Kidney glomerular epithelial cell (primary cell): Measurements from ENCODE around the gene CASTOR1.
"Not testable (repeated sequence)": the region's sequence is repeated elsewhere in the genome, so short reads cannot be mapped to it uniquely, and the experiment has no call there.

Experiments
- DNase-seq: peaks from one replicate; lab custom pipeline; 2025; lab: John Stamatoyannopoulos, UW

The CASTOR1 gene

GRCh38 chr22:30289141-30289979, at the start of gene CASTOR1:
Gene CASTOR1, minus strand, starts transcription at chr22:30289505. Its CDS starts 8 bp downstream, at chr22:30289497.
- DNase-seq, result peak; percentile 96

GRCh38 chr22:30338802-30339201, 49.5 kb upstream of the CASTOR1 start:
- no peak for DNase-seq

GRCh38 chr22:30338341-30338740, 49.0 kb upstream of the CASTOR1 start:
- not testable (repeated sequence) for DNase-seq

- DNase-seq, result no peak
Observed at GRCh38 chr22:30337461-30337778, 48.1 kb upstream of the CASTOR1 start.

DNA sequence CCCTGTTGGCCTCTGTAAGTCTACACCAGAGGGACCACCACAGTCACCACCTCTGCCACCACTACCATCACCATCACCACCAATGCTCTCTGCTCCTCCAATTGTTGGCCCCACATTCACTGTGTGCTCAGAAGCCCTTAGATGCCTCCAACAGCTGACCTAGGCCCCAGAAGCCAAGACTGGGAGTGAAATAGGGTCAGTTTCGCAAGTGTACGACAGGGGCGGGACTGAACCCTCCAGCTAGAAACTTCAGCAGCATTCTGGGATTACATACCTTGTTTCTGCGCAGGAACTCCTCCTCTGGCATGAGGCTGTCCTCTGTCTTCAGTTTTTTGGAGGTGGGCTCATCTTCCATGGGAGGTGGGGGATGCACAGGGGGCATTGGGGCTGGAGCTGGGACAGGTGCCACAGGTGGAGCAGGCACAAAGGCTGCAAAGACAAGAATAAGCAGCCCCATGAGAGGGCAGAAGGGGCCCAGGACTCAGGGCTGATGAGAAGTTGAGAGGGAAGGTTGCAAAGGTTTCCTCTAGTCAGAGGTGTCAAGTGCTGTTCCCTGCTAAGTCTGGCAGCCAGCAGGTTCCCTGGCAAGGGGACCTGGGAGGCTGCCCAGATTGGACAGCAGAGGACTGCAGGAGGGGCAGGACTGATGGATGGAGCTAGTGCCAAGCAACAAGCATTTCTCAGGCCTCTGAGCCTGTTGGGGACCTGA, 47.6 kb upstream of the CASTOR1 start:
- DNase-seq, result no peak

DNA sequence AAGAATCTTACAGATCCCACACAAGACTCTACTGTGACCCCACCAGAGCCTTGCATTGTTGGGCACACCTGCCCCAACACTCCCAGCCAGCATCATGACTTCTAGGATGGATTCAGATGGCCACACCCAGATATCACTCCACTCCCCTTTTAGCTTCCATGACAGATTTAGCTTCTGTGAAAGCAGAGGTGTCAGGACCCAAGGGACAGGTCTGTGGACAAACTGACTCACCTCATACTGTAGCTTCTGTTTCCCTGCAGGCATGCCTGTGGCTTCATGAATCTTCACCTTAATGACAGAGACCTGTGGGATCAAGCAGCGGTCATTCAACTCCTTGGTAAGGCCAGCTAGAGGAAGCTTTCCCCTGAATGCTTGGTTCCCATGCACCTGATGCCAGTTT, 45.9 kb upstream of the CASTOR1 start:
- DNase-seq, result no peak

DNA sequence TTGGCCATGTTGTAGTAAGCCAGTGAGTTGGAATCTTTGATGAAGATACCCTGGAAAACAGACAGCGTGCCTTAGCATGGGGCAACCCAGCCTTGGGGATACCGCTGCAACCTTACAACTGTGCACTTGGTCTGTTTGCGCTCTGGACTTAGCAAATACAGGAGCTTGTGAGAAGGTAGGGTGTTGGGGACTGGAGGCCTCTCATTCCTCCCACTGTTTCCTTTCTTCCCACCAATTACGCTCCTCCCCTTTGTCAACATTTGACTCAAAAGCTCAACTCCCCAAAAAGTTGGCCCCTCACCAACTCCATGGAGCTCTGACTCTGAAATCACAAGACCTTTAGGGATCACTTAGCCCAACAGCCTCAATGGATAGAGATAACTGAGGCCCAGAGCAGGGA, 45.3 kb upstream of the CASTOR1 start:
- DNase-seq, result no peak

GRCh38 chr22:30333707-30334087, 44.4 kb upstream of the CASTOR1 start:
- DNase-seq, result no peak

- no peak for DNase-seq
Observed at GRCh38 chr22:30332994-30333706, 43.8 kb upstream of the CASTOR1 start.

- DNase-seq, result no peak
Observed at GRCh38 chr22:30332551-30332950, 43.2 kb upstream of the CASTOR1 start.

GRCh38 chr22:30328466-30329049, 39.3 kb upstream of the CASTOR1 start:
- no peak for DNase-seq

DNA sequence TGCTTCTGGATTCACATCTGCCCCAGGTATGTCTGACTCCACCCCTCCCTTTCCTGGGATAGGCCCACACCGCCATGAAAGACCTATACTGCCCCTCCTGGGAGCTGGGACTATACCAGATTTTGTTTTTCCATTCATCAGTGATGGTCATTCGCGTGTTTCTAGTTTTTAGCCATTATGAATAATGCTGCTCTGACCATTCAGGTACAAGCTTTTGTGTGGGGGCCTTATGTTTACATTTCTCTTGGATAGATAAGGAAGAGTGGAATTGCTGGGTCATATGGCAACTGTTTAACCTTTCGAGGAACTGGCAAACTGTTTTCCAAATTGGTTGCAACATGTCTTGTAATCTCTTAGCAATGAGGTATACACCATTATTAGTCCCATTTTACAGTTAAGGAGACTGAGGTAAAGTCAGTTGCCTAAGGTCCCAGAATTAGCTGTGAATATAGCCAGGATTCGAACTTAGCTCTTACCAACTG, 38.6 kb upstream of the CASTOR1 start:
- DNase-seq, result no peak

DNA sequence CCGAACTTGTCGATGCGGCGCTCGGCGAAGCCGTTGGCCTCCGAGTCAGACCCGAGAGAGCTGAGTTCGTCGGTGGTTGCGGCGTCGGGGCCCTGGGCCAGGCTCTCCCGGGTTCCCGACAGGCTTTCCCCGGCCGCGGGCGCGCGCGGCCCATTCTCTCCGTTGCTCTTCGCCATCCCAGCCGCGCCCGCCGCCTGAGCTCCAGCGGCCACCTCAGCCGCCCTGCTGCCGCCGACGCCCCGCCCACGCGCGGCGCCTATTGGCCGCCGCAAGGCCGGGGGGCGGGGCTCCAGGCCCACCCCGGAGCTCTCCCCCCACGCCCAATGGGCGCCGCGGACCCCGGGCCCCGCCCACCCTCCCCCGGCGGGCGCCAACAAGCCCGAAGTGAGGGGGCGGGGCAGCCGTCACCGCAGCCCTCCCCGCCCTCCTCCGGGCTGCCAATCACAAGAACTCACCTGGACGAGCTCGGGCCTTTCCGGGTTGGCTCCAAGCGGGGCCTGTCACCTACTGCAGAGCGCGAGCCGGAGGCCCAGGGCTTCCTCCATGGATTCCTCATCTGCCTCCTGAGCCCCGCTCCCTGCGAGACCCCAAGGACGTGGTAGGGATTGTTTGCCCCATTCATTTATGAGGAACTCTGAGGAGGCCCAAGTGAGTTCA, 37.5 kb upstream of the CASTOR1 start, which contains the start of gene TBC1D10A:
TBC1D10A (minus strand) TSS at position 236 of the 657 bp plus-strand sequence; CDS start at position 176, 60 bp downstream.
- DNase-seq, result peak; percentile 87

DNA sequence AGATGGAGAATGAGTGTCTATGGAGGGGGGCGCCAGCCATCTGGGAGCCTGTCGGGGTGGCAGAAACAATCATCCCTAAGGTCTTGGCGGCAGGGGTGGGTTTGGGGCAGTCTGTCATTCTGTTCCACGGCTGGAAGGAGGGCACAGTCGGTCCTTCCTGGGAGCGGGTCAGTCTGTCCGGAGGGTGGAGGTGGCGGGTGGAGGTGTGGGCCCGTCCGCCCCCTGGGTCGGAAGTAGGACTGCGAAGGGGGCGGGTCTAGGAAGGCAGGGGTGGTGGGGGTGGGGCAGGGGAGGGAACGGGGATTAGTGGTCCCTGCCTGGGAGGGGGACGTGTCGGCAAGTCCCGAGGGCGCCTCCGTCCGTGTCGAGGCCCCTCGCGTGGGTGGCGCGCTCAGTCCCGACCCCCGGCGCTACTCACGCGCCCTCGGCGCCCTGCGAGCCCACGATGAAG, 37.0 kb upstream of the CASTOR1 start:
- DNase-seq, result no peak

- no peak for DNase-seq
Observed at GRCh38 chr22:30325724-30326254, 36.5 kb upstream of the CASTOR1 start.

GRCh38 chr22:30325065-30325720, 35.9 kb upstream of the CASTOR1 start:
- DNase-seq, result peak; percentile 66

- DNase-seq, result no peak
Observed at GRCh38 chr22:30324014-30324730, 34.9 kb upstream of the CASTOR1 start.

DNA sequence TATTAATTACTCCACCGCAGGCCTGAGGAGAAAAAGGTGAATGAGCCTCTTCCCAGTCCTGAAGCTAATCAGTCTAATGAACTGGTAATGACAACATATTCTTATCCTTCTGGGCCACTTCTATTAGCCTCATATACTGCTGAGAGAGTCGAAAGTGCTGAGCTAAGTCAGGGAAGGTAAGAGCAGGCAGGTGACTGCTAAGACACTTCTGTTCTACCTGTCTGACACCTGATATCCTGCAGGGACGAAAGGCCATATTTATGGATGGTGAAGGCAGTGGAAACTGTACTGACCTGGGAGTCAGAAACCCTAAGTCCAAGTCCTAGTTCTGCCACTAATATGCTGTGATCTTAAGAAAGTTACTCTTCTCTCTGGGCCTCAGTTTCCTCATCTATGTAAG, 33.9 kb upstream of the CASTOR1 start:
- DNase-seq, result no peak

- DNase-seq, result no peak
Observed at GRCh38 chr22:30321461-30321860, 32.2 kb upstream of the CASTOR1 start.

- DNase-seq, result no peak
Observed at GRCh38 chr22:30320021-30320556, 30.8 kb upstream of the CASTOR1 start.
